ENCODE data around the gene MCEE. TPM values are rescaled to one million over a fixed set of nuclear protein-coding genes. Genes with fewer than 3 reads are reported as not detected.
"Not testable (repeated sequence)": the region's sequence is repeated elsewhere in the genome, so short reads cannot be mapped to it uniquely, and the experiment has no call there.

Gene MCEE
- total RNA-seq: 6.1 and 12.8 TPM in 2 replicates

GRCh38 chr2:71130152-71130904 is at the start of gene MCEE, which contains the start of gene MPHOSPH10:
MCEE (minus strand) TSS chr2:71130229; CDS start chr2:71130219, 10 bp downstream.
MPHOSPH10 (plus strand) TSS chr2:71130634; CDS start chr2:71130666, 32 bp downstream.
- DNase-seq (ENCODE audit: low read depth) (peak; percentile 81), FAIRE-seq (no peak)
- Histone ChIP-seq H3K4me3 (ENCODE audit: low read depth, low read length) (peak within 1 kb of the TSS; percentile 94), H3K36me3 (ENCODE audit: control insufficient read depth, insufficient read depth, low read length) (peaks cover 6% of the 10 kb centered on the region), H3K27me3 (ENCODE audit: control insufficient read depth, insufficient read depth, low read length) (no peaks in the 10 kb centered on the region)
- no peak for TF ChIP-seq CTCF (IDR thresholded peaks at IDR 0.05; ENCODE audit: insufficient read depth, low read length, severe bottlenecking)

- not testable (repeated sequence) for DNase-seq (ENCODE audit: low read depth); H3K4me3 ChIP-seq (ENCODE audit: low read depth, low read length); H3K36me3 ChIP-seq (ENCODE audit: control insufficient read depth, insufficient read depth, low read length); FAIRE-seq; H3K27me3 ChIP-seq (ENCODE audit: control insufficient read depth, insufficient read depth, low read length)
These were observed 48.8 kb upstream of the MCEE start for GRCh38 chr2:71178836-71179235.

GRCh38 chr2:71174207-71174606 is 44.2 kb upstream of the MCEE start:
- DNase-seq (ENCODE audit: low read depth): no peak
- H3K4me3 ChIP-seq (ENCODE audit: low read depth, low read length): no peak overlapping the region
- H3K27me3 ChIP-seq (ENCODE audit: control insufficient read depth, insufficient read depth, low read length): peaks cover 2% of the 10 kb centered on the region
- H3K36me3 ChIP-seq (ENCODE audit: control insufficient read depth, insufficient read depth, low read length): no peaks in the 10 kb centered on the region
- FAIRE-seq: no peak
- no peak for TF ChIP-seq CTCF (IDR thresholded peaks at IDR 0.05; ENCODE audit: insufficient read depth, low read length, severe bottlenecking)

- DNase-seq (ENCODE audit: low read depth): no peak
- peaks cover 2% of the 10 kb centered on the region for H3K27me3 ChIP-seq (ENCODE audit: control insufficient read depth, insufficient read depth, low read length)
- no peaks in the 10 kb centered on the region for H3K36me3 ChIP-seq (ENCODE audit: control insufficient read depth, insufficient read depth, low read length)
- no peak overlapping the region for H3K4me3 ChIP-seq (ENCODE audit: low read depth, low read length)
- no peak for TF ChIP-seq CTCF (IDR thresholded peaks at IDR 0.05; ENCODE audit: insufficient read depth, low read length, severe bottlenecking)
- no peak for FAIRE-seq
These were observed 43.1 kb upstream of the MCEE start for GRCh38 chr2:71173096-71173495.

GRCh38 chr2:71166812-71167211 is 36.8 kb upstream of the MCEE start:
- DNase-seq (ENCODE audit: low read depth) (peak; percentile 39), FAIRE-seq (no peak)
- TF ChIP-seq CTCF (IDR thresholded peaks at IDR 0.05; ENCODE audit: insufficient read depth, low read length, severe bottlenecking): no peak

GRCh38 chr2:71157124-71157793 is 27.2 kb upstream of the MCEE start:
- DNase-seq (ENCODE audit: low read depth) (peak; percentile 25), FAIRE-seq (no peak)
- peak; percentile 79 for TF ChIP-seq CTCF (IDR thresholded peaks at IDR 0.05; ENCODE audit: insufficient read depth, low read length, severe bottlenecking)
- Histone ChIP-seq H3K27me3 (ENCODE audit: control insufficient read depth, insufficient read depth, low read length) (peaks cover 2% of the 10 kb centered on the region), H3K4me3 (ENCODE audit: low read depth, low read length) (no peak overlapping the region), H3K36me3 (ENCODE audit: control insufficient read depth, insufficient read depth, low read length) (no peaks in the 10 kb centered on the region)

More at GRCh38 chr2:71166812-71167211, 36.8 kb upstream of the MCEE start:
- H3K4me3 ChIP-seq (ENCODE audit: low read depth, low read length): no peak overlapping the region
- H3K36me3 ChIP-seq (ENCODE audit: control insufficient read depth, insufficient read depth, low read length): no peaks in the 10 kb centered on the region
- no peaks in the 10 kb centered on the region for H3K27me3 ChIP-seq (ENCODE audit: control insufficient read depth, insufficient read depth, low read length)
